ENCODE measurements around the gene GDF10. TPM values are rescaled to one million over a fixed set of nuclear protein-coding genes. Genes with fewer than 3 reads are reported as not detected.

GDF10 gene
- polyA plus RNA-seq, 1 donor (not counting 4 experiments of a cell fraction or from before 2014, with no cell fraction given) = not detected

GRCh38 chr10:47254611-47255010 lies 45.4 kb upstream of the GDF10 start:
- Histone ChIP-seq H3K27me3 (ENCODE audit: control insufficient read depth, extremely low read depth, insufficient read depth, low read length) (peaks cover 17% of the 10 kb centered on the region), H3K9me1 (ENCODE audit: control insufficient read depth, extremely low read depth, insufficient read depth, low read length) (no peaks in the 10 kb centered on the region), H2AFZ (ENCODE audit: control insufficient read depth, low read length) (no peak overlapping the region), H3K36me3 (ENCODE audit: control insufficient read depth in 2 of 2, extremely low read depth in 1 of 2, insufficient read depth in 2 of 2, low read length in 2 of 2) (no peaks in the 10 kb centered on the region), H3K9ac (ENCODE audit: control insufficient read depth, extremely low read depth, insufficient read depth, low read length) (no peak overlapping the region), H3K27ac (ENCODE audit: control insufficient read depth, insufficient read depth, low read length) (no peak overlapping the region), H3K4me3 (ENCODE audit: control insufficient read depth in 2 of 3, extremely low read depth in 1 of 3, insufficient read depth in 2 of 3, low read depth in 1 of 3, low read length in 3 of 3) (no peak overlapping the region), H3K4me2 (ENCODE audit: control insufficient read depth, extremely low read depth, insufficient read depth, low read depth, low read length) (no peak overlapping the region), H4K20me1 (ENCODE audit: control insufficient read depth, extremely low read depth, insufficient read depth, low read length) (no peaks in the 10 kb centered on the region), H3K4me1 (ENCODE audit: control insufficient read depth, extremely low read depth, insufficient read depth, low read length) (no peaks in the 10 kb centered on the region), H3K9me3 (ENCODE audit: control insufficient read depth, low read depth, low read length) (no peaks in the 10 kb centered on the region), H3K79me2 (ENCODE audit: control insufficient read depth, insufficient read depth, low read length) (no peaks in the 10 kb centered on the region)
- no peak for FAIRE-seq
- TF ChIP-seq CTCF (optimal IDR thresholded peaks at IDR 0.05 in 1 of 3, IDR thresholded peaks at IDR 0.05 in 1 of 3, conservative IDR thresholded peaks at IDR 0.05 in 1 of 3; ENCODE audit: extremely low read depth in 1 of 3, insufficient read depth in 2 of 3, low read length in 3 of 3) = no peak
- no peak for TF ChIP-seq EZH2 (IDR thresholded peaks at IDR 0.05; ENCODE audit: low read length)
- no peak for DNase-seq (ENCODE audit: low read depth, low spot score)
- dilution Hi-C loops (cut with MboI; ENCODE audit: extremely low pct_ligation_motif_present, low sequenced_read_pairs) = no loop called here

- TF ChIP-seq EZH2 (IDR thresholded peaks at IDR 0.05; ENCODE audit: low read length) (no peak), CTCF (optimal IDR thresholded peaks at IDR 0.05 in 1 of 3, IDR thresholded peaks at IDR 0.05 in 1 of 3, conservative IDR thresholded peaks at IDR 0.05 in 1 of 3; ENCODE audit: extremely low read depth in 1 of 3, insufficient read depth in 2 of 3, low read length in 3 of 3) (no peak)
- dilution Hi-C loops (cut with MboI; ENCODE audit: extremely low pct_ligation_motif_present, low sequenced_read_pairs) = no loop called here
- no peaks in the 10 kb centered on the region for H3K4me1 ChIP-seq (ENCODE audit: control insufficient read depth, extremely low read depth, insufficient read depth, low read length)
- H4K20me1 ChIP-seq (ENCODE audit: control insufficient read depth, extremely low read depth, insufficient read depth, low read length) = no peaks in the 10 kb centered on the region
- H3K9me1 ChIP-seq (ENCODE audit: control insufficient read depth, extremely low read depth, insufficient read depth, low read length) = no peaks in the 10 kb centered on the region
- H3K9me3 ChIP-seq (ENCODE audit: control insufficient read depth, low read depth, low read length) = no peaks in the 10 kb centered on the region
- H2AFZ ChIP-seq (ENCODE audit: control insufficient read depth, low read length) = no peak overlapping the region
- H3K27me3 ChIP-seq (ENCODE audit: control insufficient read depth, extremely low read depth, insufficient read depth, low read length) = peaks cover 17% of the 10 kb centered on the region
- H3K4me3 ChIP-seq (ENCODE audit: control insufficient read depth in 2 of 3, extremely low read depth in 1 of 3, insufficient read depth in 2 of 3, low read depth in 1 of 3, low read length in 3 of 3) = no peak overlapping the region
- FAIRE-seq = no peak
- no peak for DNase-seq (ENCODE audit: low read depth, low spot score)
- no peak overlapping the region for H3K27ac ChIP-seq (ENCODE audit: control insufficient read depth, insufficient read depth, low read length)
- H3K9ac ChIP-seq (ENCODE audit: control insufficient read depth, extremely low read depth, insufficient read depth, low read length) = no peak overlapping the region
- no peaks in the 10 kb centered on the region for H3K36me3 ChIP-seq (ENCODE audit: control insufficient read depth in 2 of 2, extremely low read depth in 1 of 2, insufficient read depth in 2 of 2, low read length in 2 of 2)
- no peaks in the 10 kb centered on the region for H3K79me2 ChIP-seq (ENCODE audit: control insufficient read depth, insufficient read depth, low read length)
- H3K4me2 ChIP-seq (ENCODE audit: control insufficient read depth, extremely low read depth, insufficient read depth, low read depth, low read length) = no peak overlapping the region
These were observed 44.8 kb upstream of the GDF10 start for GRCh38 chr10:47255033-47255813.

All from keratinocyte (primary cell).